Suppressor macrophage (primary cell): Measurements from ENCODE around the gene ARL16.

ENCODE experiments used
- DNase-seq, 4 experiments: peaks; one replicate each; pipeline ENCODE4 v3.0.0-alpha.2; 2020 to 2022

Gene ARL16

GRCh38 chr17:81641825-81642489 is 41.6 kb downstream of the ARL16 start:
- DNase-seq: no peak

DNA sequence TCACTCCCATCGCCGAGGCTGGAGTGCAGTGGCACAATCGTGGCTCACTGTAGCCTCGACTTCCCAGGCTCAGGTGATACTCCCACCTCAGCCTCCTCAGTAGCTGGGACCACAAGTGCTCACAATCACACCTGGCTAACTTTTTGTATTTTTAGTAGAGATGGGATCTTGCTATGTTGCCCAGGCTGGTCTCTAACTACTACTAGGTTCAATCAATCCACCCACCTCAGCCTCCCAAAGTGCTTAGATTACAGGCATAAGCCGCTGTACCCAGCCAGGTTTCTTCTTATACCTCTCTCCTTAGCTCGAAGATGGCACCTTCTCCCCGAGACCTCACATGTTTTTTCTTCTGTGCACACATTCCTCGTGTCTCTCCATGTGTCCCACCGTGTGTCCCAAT is 43.6 kb downstream of the ARL16 start:
- DNase-seq: no peak

DNA sequence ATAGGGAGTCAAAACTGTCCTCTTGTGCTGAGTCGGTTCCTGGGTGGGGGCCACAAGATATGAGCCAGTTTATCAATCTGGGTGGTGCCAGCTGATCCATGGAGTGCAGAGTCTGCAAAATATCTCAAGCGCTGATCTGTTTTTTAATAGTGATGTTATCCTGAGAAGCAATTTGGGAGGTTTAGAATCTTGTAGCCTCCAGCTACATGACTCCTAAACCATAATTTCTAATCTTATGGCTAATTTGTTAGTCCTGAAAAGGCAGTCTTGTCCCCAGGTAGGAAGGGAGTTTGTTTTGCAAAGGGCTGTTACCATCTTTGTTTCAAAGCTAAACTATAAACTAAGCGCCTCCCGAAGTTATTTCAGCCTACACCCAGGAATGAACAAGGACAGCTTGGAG is 44.9 kb downstream of the ARL16 start:
- DNase-seq: no peak

DNA sequence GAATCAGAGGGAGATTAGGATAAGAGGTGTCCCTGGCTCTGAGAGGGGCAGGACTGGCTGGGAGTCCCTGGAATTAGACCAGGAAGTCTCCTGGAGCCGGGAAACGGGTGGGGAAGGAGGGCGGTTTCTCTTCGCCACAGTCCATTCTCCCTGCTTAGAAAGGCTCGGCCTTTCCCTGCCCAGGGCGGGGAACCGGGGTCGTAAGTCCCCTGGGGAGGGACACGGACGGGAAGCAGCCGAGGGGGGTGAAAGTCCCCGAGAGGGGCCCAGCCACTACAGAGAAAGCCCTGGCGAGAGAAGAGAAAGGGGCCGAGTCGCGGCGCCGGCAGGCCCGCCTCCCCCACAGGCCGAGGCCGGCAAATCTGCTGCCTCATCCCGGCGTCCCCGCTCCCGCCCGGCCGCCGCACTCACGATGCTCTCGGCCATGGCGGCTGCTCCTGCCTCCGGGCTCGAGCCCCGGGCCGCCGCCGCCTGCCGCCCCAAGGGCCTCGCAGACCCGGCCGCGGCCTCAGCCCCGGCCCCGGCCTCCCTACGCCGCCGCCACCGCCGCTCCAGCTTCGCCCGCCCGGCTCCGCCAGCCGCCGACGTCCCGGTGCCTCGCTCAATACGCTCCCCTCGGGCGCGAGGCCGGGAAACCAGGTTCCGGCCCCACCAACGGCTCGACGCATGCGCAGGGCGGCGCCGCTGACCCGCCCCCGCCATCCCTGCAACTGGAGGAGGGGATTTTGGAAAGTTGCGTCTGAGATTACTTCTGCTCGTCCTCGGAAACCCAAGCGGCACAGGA is 46.9 kb downstream of the ARL16 start, which contains the start of the genes NPLOC4 and TSPAN10:
Gene NPLOC4, minus strand, starts transcription at position 608 of the 784 bp plus-strand sequence. Its CDS starts 182 bp downstream, at position 426.
Gene TSPAN10, plus strand, starts transcription at position 692 of the 784 bp plus-strand sequence. CDS start 5,217 bp downstream, outside the sequence.
- DNase-seq: peak; percentile 93 to 97 (median 96)

DNA sequence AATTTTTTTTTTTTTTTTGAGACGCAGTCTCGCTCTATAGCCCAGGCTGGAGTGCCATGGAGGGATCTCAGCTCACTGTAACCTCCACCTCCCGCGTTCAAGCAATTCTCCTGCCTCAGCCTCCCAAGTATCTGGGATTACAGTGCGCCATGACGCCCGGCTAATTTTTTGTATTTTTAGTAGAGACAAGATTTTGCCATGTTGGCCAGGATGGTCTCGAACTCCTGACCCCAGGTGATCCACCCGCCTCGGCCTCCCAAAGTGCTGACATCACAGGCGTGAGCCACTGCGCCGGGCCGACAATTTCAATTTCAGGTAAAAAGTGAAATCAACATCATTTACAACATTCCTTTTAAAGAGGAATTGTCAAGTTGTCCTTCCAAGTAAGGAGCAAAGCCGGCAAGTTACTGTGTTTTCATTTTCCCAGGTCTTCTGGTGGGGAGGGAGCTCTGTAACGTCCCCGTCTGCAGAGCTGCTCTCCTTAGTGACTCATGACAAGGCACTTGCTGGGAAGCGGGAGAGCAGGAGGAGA is 47.6 kb downstream of the ARL16 start:
- DNase-seq: peak in 1 of 4 experiments; percentile 36

DNA sequence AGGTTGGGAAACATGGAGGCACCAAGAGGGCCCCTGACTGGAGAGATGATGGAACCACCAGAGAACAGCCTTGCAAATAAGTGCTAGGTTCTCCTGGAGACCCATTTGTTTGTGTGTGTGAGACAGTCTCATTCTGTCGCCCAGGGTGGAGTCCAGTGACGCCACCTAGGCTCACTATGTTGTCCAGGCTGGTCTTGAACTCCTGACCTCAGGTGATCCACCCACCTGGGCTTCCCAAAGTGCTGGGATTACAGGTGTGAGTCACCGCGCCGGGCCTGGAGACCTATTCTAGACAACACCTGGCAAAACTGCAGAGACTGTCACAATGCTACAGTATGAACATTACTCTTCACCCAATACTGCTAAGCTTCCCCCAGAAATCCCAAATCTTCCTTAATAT is 48.2 kb downstream of the ARL16 start:
- no peak for DNase-seq

DNA sequence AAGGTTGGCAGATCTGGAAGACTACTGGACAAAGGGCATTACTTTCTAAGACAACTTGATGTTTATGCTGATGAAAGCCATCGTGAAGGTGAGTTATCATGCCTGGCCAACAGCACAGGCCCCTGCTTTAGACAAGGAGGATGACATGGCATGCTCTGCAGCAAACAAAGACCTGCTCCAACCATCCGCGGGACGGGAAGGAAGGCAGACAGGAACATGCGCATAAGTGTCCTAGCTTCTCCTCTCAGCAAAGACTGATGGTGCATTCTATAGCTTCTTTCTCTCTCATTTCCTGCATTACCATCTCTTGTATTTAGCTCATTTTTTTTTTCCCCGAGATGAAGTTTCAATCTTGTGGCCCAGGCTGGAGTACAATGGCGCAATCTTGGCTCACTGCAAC is 52.1 kb downstream of the ARL16 start:
- no peak for DNase-seq
